ENCODE data around the gene PLEKHM3.

- TF ChIP-seq SUZ12 (IDR thresholded peaks at IDR 0.05; ENCODE audit: extremely low read depth, insufficient read depth, insufficient read length) (no peak), ZNF274 (IDR thresholded peaks at IDR 0.05; ENCODE audit: low read depth, low read length) (no peak), YY1 (IDR thresholded peaks at IDR 0.05; ENCODE audit: insufficient read depth, insufficient read length) (no peak)
Measured at GRCh38 chr2:207937253-207937652, 88.1 kb downstream of the PLEKHM3 start.
